GM12878 (cell line): ENCODE measurements around the gene MMEL1. TPM values are rescaled to one million over a fixed set of nuclear protein-coding genes. Genes with fewer than 3 reads are reported as not detected.

ENCODE experiments used
- CHD1 ChIP-seq: IDR thresholded peaks from 2 replicates; pipeline ENCODE4 v1.6.1; 2012; ENCODE audit warnings: low read depth, low read length, improper control_type of control experiment
- CHD2 ChIP-seq: IDR thresholded peaks from 2 replicates; pipeline ENCODE4 v1.6.1; 2011; ENCODE audit warnings: low read depth, low read length, improper control_type of control experiment, borderline replicate concordance
- ESRRA ChIP-seq: IDR thresholded peaks from 2 replicates; pipeline ENCODE4 v1.6.1; 2012; ENCODE audit warnings: mild to moderate bottlenecking, low read length, improper control_type of control experiment
- GATAD2B ChIP-seq: fragments of 450-650 bp; conservative IDR thresholded peaks from 2 replicates; pipeline ENCODE4 v1.6.1; 2017; ENCODE audit warnings: low read depth, mild to moderate bottlenecking, moderate library complexity
- JUNB ChIP-seq: IDR thresholded peaks from 2 replicates; pipeline ENCODE4 v1.6.1; 2016; ENCODE audit warnings: antibody characterized with exemption, mild to moderate bottlenecking
- NFYB ChIP-seq: IDR thresholded peaks from 2 replicates; pipeline ENCODE4 v1.6.1; 2011; ENCODE audit warnings: low read depth, mild to moderate bottlenecking, low read length, improper control_type of control experiment, moderate library complexity; ENCODE audit not compliant: insufficient read depth
- POLR2A ChIP-seq: IDR thresholded peaks from 2 replicates; pipeline ENCODE4 v1.6.1; 2011; ENCODE audit warnings: low read depth, mild to moderate bottlenecking, low read length
- SMARCA5 ChIP-seq: fragments of 450-650 bp; IDR thresholded peaks from 2 replicates; pipeline ENCODE4 v1.6.1; 2017; ENCODE audit warnings: mild to moderate bottlenecking
- SPI1 ChIP-seq: IDR thresholded peaks from 2 replicates; pipeline ENCODE4 v1.6.1; 2011; ENCODE audit warnings: low read depth, mild to moderate bottlenecking, low read length, moderate library complexity, borderline replicate concordance; ENCODE audit not compliant: insufficient read depth
- STAT3 ChIP-seq: IDR thresholded peaks from 2 replicates; pipeline ENCODE4 v1.6.1; 2011; ENCODE audit warnings: low read depth, low read length, improper control_type of control experiment
- TCF7 ChIP-seq: IDR thresholded peaks from 2 replicates; pipeline ENCODE4 v1.6.1; 2014; ENCODE audit warnings: antibody characterized with exemption, borderline replicate concordance
- ZZZ3 ChIP-seq: IDR thresholded peaks from 2 replicates; pipeline ENCODE4 v1.6.1; 2011; ENCODE audit warnings: low read depth; ENCODE audit not compliant: control insufficient read depth, insufficient read length
- polyA plus RNA-seq, 11 experiments: library from polyadenylated mRNA; depleted of rRNA in 4 of 11; unstranded in 6 of 11; stranded (reverse) in 5 of 11; fragments of >200 nt; fragmentation: Nextera tagmentation in 4 of 11; fragmentation: Illumina TruSeq in 1 of 11; extraction: Ambion mirVana in 4 of 11; extraction: Trizol in 1 of 11; gene quantifications; 1 replicate in 1 of 11; 2 replicates in 10 of 11; pipeline versions ENCODE4 v1.2.1 to v1.2.3, GENCODE V29; 2011 to 2016; ENCODE audit warnings: inconsistent platforms in 2 of 11, missing spikeins in 2 of 11, low read depth in 1 of 11
- total RNA-seq, 4 experiments: library from RNA; depleted of rRNA in 3 of 4; stranded (reverse); fragments of >200 nt in 3 of 4; fragmentation: Illumina TruSeq in 1 of 4; extraction: Trizol in 1 of 4; gene quantifications; 2 replicates each; pipeline versions ENCODE4 v1.2.1 to v1.2.3, GENCODE V29; 2013 to 2021
- TF ChIP-seq, protein P1 (sequence below): fragments of 450-650 bp; IDR thresholded peaks from 2 replicates; pipeline ENCODE4 v1.6.1; 2014; ENCODE audit warnings: mild to moderate bottlenecking
- TF ChIP-seq, protein P2 (sequence below): fragments of 450-650 bp; IDR thresholded peaks from 2 replicates; pipeline ENCODE4 v1.6.1; 2017; ENCODE audit warnings: mild to moderate bottlenecking, moderate library complexity
- TF ChIP-seq, protein P3 (sequence below): IDR thresholded peaks from 2 replicates; pipeline ENCODE4 v1.6.1; 2012; ENCODE audit warnings: mild to moderate bottlenecking, low read depth, low read length
- TF ChIP-seq, protein P4 (sequence below): fragments of 450-650 bp; IDR thresholded peaks from 2 replicates; pipeline ENCODE4 v1.6.1; 2016; ENCODE audit warnings: mild to moderate bottlenecking
- TF ChIP-seq, protein P5 (sequence below): IDR thresholded peaks from 2 replicates; pipeline ENCODE4 v1.6.1; 2011; ENCODE audit warnings: low read depth, low read length, improper control_type of control experiment, borderline replicate concordance

MMEL1 gene
- total and polyA plus RNA-seq, 10 of the 15 experiments (the other 5 are each of a cell fraction or from before 2014, with no cell fraction given) = 0.11 TPM; not detected in 9

DNA sequence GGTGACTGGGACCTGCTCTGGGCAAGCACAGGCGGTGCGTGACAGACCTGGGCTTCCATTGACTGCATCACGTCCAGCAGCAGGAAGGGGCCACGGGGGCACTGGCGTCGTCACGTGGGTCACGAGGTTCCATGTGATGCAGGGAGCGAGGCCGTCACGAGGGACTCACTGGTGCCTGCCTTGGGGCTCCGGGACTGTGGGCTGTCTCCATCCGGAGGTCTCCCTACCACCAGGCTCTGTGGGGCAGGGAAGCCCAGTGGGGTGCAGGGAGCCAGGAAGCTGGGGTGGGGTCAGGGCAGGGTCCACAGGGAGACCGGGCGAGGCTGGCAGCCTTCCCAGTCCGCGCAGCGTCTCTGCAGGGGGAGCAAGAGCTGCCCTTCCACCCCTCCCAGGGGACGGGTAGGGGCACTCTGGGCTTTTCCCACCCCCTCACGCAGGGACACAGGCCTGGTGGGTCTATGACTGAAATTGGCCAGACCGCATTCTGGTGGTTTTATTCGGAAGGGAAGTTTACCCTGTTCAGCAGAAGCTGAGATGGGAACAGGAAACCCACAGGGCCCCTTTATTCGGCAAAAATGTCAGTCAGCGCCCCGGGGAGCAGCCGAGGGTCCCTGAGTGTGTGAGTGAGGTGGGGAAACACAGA is 77.1 kb downstream of the MMEL1 start (continued):
- no peak for TF ChIP-seq ESRRA
- no peak for TF ChIP-seq CHD1
- TF ChIP-seq, protein P1, sequence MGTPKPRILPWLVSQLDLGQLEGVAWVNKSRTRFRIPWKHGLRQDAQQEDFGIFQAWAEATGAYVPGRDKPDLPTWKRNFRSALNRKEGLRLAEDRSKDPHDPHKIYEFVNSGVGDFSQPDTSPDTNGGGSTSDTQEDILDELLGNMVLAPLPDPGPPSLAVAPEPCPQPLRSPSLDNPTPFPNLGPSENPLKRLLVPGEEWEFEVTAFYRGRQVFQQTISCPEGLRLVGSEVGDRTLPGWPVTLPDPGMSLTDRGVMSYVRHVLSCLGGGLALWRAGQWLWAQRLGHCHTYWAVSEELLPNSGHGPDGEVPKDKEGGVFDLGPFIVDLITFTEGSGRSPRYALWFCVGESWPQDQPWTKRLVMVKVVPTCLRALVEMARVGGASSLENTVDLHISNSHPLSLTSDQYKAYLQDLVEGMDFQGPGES = no peak
- TF ChIP-seq STAT3 = no peak
- TF ChIP-seq, protein P2, sequence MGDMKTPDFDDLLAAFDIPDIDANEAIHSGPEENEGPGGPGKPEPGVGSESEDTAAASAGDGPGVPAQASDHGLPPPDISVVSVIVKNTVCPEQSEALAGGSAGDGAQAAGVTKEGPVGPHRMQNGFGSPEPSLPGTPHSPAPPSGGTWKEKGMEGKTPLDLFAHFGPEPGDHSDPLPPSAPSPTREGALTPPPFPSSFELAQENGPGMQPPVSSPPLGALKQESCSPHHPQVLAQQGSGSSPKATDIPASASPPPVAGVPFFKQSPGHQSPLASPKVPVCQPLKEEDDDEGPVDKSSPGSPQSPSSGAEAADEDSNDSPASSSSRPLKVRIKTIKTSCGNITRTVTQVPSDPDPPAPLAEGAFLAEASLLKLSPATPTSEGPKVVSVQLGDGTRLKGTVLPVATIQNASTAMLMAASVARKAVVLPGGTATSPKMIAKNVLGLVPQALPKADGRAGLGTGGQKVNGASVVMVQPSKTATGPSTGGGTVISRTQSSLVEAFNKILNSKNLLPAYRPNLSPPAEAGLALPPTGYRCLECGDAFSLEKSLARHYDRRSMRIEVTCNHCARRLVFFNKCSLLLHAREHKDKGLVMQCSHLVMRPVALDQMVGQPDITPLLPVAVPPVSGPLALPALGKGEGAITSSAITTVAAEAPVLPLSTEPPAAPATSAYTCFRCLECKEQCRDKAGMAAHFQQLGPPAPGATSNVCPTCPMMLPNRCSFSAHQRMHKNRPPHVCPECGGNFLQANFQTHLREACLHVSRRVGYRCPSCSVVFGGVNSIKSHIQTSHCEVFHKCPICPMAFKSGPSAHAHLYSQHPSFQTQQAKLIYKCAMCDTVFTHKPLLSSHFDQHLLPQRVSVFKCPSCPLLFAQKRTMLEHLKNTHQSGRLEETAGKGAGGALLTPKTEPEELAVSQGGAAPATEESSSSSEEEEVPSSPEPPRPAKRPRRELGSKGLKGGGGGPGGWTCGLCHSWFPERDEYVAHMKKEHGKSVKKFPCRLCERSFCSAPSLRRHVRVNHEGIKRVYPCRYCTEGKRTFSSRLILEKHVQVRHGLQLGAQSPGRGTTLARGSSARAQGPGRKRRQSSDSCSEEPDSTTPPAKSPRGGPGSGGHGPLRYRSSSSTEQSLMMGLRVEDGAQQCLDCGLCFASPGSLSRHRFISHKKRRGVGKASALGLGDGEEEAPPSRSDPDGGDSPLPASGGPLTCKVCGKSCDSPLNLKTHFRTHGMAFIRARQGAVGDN = peak; percentile 94
- TF ChIP-seq CHD2 = peak; percentile 79; the same call in 1 of the 2 replicates
- TF ChIP-seq POLR2A = peak; percentile 71
- TF ChIP-seq ZZZ3 = no peak
- TF ChIP-seq, protein P3, sequence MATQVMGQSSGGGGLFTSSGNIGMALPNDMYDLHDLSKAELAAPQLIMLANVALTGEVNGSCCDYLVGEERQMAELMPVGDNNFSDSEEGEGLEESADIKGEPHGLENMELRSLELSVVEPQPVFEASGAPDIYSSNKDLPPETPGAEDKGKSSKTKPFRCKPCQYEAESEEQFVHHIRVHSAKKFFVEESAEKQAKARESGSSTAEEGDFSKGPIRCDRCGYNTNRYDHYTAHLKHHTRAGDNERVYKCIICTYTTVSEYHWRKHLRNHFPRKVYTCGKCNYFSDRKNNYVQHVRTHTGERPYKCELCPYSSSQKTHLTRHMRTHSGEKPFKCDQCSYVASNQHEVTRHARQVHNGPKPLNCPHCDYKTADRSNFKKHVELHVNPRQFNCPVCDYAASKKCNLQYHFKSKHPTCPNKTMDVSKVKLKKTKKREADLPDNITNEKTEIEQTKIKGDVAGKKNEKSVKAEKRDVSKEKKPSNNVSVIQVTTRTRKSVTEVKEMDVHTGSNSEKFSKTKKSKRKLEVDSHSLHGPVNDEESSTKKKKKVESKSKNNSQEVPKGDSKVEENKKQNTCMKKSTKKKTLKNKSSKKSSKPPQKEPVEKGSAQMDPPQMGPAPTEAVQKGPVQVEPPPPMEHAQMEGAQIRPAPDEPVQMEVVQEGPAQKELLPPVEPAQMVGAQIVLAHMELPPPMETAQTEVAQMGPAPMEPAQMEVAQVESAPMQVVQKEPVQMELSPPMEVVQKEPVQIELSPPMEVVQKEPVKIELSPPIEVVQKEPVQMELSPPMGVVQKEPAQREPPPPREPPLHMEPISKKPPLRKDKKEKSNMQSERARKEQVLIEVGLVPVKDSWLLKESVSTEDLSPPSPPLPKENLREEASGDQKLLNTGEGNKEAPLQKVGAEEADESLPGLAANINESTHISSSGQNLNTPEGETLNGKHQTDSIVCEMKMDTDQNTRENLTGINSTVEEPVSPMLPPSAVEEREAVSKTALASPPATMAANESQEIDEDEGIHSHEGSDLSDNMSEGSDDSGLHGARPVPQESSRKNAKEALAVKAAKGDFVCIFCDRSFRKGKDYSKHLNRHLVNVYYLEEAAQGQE = no peak
- TF ChIP-seq, protein P4, sequence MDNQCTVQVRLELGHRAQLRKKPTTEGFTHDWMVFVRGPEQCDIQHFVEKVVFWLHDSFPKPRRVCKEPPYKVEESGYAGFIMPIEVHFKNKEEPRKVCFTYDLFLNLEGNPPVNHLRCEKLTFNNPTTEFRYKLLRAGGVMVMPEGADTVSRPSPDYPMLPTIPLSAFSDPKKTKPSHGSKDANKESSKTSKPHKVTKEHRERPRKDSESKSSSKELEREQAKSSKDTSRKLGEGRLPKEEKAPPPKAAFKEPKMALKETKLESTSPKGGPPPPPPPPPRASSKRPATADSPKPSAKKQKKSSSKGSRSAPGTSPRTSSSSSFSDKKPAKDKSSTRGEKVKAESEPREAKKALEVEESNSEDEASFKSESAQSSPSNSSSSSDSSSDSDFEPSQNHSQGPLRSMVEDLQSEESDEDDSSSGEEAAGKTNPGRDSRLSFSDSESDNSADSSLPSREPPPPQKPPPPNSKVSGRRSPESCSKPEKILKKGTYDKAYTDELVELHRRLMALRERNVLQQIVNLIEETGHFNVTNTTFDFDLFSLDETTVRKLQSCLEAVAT = peak; percentile 60
- TF ChIP-seq NFYB = no peak
- TF ChIP-seq JUNB = no peak
- TF ChIP-seq, protein P5, sequence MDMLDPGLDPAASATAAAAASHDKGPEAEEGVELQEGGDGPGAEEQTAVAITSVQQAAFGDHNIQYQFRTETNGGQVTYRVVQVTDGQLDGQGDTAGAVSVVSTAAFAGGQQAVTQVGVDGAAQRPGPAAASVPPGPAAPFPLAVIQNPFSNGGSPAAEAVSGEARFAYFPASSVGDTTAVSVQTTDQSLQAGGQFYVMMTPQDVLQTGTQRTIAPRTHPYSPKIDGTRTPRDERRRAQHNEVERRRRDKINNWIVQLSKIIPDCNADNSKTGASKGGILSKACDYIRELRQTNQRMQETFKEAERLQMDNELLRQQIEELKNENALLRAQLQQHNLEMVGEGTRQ = peak; percentile 93
- TF ChIP-seq SPI1 = peak; percentile 24; the same call in 1 of the 2 replicates
- TF ChIP-seq GATAD2B = peak; percentile 89; the same call in 1 of the 2 replicates
- peak; percentile 9; the same call in 1 of the 2 replicates for TF ChIP-seq SMARCA5
- no peak for TF ChIP-seq TCF7
